ENCODE results near the gene EFCAB11.

EFCAB11 gene

GRCh38 chr14:89823743-89824142, 130.8 kb downstream of the EFCAB11 start:
- DNase-seq (ENCODE audit: low read depth): no peak
- no peak for TF ChIP-seq CTCF (IDR thresholded peaks at IDR 0.05; ENCODE audit: control insufficient read depth, extremely low read depth, insufficient read depth)
- no peak overlapping the region for H3K4me3 ChIP-seq (ENCODE audit: low read depth, low read length)

- no peak for DNase-seq (ENCODE audit: low read depth)
- no peak overlapping the region for H3K4me3 ChIP-seq (ENCODE audit: low read depth, low read length)
- no peak for TF ChIP-seq CTCF (IDR thresholded peaks at IDR 0.05; ENCODE audit: control insufficient read depth, extremely low read depth, insufficient read depth)
Observed at GRCh38 chr14:89814126-89814525, 140.4 kb downstream of the EFCAB11 start.

GRCh38 chr14:89813617-89814031, 140.9 kb downstream of the EFCAB11 start:
- no peak for TF ChIP-seq CTCF (IDR thresholded peaks at IDR 0.05; ENCODE audit: control insufficient read depth, extremely low read depth, insufficient read depth)
- H3K4me3 ChIP-seq (ENCODE audit: low read depth, low read length): no peak overlapping the region
- no peak for DNase-seq (ENCODE audit: low read depth)

DNA sequence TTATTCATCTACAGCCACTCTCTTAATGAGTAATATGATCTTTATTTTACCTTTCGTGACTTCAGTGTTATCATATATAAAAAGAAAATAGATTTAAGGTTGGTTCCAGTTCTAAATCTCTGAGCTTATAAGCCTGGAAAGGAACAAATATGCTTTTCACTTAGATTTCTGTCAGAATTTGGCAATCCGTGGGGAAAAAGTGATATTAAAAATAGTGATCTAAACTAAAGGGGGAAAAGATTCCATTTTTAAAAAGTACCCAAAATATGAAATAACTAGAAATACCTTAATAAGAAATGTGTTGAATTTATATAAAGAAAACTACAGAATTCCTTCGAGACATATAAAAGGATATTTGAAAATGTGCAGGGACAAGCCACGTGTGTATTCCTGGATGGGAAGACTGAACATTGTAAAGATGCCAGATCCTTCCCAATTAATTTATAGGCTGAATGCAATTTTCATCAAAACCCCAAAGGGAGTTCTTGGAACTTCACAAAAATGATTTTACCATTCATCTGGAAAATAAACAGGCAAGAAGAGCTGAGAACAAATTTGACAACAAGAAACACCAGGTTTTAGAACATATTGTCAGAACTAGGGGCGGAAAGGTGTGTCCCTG, 142.5 kb downstream of the EFCAB11 start:
- H3K4me3 ChIP-seq (ENCODE audit: low read depth, low read length): no peak overlapping the region
- no peak for TF ChIP-seq CTCF (IDR thresholded peaks at IDR 0.05; ENCODE audit: control insufficient read depth, extremely low read depth, insufficient read depth)
- no peak for DNase-seq (ENCODE audit: low read depth)

DNA sequence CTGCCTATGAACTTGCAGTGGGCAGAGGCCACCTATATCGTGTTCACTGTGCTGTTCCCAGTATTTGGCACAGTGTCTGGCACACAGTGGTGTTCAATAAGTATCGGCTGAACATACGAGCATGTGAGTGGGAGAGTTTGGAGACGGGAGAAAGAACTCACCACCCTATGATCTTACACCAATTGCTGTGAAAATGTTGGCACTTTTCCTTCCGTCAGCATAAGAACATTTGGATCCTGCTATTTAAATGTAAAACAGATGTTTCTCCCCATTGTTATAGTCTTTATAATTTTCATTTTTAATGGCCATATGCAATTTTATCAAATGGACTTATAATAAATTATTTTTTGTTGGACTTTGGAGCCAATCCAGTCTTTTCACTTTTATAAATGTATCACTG, 144.4 kb downstream of the EFCAB11 start:
- no peak for TF ChIP-seq CTCF (IDR thresholded peaks at IDR 0.05; ENCODE audit: control insufficient read depth, extremely low read depth, insufficient read depth)
- no peak overlapping the region for H3K4me3 ChIP-seq (ENCODE audit: low read depth, low read length)
- no peak for DNase-seq (ENCODE audit: low read depth)

GRCh38 chr14:89807892-89808291, 146.6 kb downstream of the EFCAB11 start:
- no peak for TF ChIP-seq CTCF (IDR thresholded peaks at IDR 0.05; ENCODE audit: control insufficient read depth, extremely low read depth, insufficient read depth)
- no peak for DNase-seq (ENCODE audit: low read depth)
- no peak overlapping the region for H3K4me3 ChIP-seq (ENCODE audit: low read depth, low read length)

DNA sequence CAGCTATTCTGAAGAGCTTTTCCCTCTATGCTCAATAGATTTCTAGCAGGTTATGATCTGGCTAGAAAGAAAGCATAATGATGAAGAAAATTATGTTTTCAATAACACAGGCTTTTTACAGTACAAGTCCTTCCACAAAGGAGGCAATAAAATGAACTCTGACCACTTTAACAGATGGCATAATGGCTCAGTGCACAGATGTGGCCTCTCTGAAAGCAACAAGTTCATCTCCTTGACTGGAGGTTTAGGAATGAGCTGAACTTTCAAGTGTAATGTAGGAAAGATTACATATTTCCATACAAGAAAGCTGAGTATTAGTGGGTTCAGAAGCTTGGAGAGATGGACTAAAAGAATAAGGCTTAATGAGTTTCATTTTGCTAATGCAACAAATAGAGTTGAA, 147.4 kb downstream of the EFCAB11 start:
- no peak for DNase-seq (ENCODE audit: low read depth)
- no peak overlapping the region for H3K4me3 ChIP-seq (ENCODE audit: low read depth, low read length)
- no peak for TF ChIP-seq CTCF (IDR thresholded peaks at IDR 0.05; ENCODE audit: control insufficient read depth, extremely low read depth, insufficient read depth)
